IPS-15b (cell line): ENCODE measurements around the gene MYMK.

ENCODE experiments used
- H3K27me3 ChIP-seq: one replicate; pipeline ENCODE4 v1.6.1; 2013; ENCODE audit warnings: low read length; ENCODE audit not compliant: control insufficient read depth, insufficient read depth
- H3K36me3 ChIP-seq: one replicate; pipeline ENCODE4 v1.6.1; 2013; ENCODE audit warnings: low read length; ENCODE audit not compliant: control insufficient read depth, insufficient read depth
- H3K4me1 ChIP-seq: one replicate; pipeline ENCODE4 v1.6.1; 2013; ENCODE audit warnings: mild to moderate bottlenecking, low read length; ENCODE audit not compliant: control insufficient read depth, insufficient read depth
- H3K4me3 ChIP-seq: one replicate; pipeline ENCODE4 v1.5.1; 2013; ENCODE audit warnings: low read depth, low read length
- H3K9ac ChIP-seq: one replicate; pipeline ENCODE4 v1.6.1; 2013; ENCODE audit warnings: low read depth, mild to moderate bottlenecking, low read length
- H3K9me3 ChIP-seq: one replicate; pipeline ENCODE4 v1.6.1; 2013; ENCODE audit warnings: mild to moderate bottlenecking, low read length; ENCODE audit not compliant: control insufficient read depth, insufficient read depth

The MYMK gene

DNA sequence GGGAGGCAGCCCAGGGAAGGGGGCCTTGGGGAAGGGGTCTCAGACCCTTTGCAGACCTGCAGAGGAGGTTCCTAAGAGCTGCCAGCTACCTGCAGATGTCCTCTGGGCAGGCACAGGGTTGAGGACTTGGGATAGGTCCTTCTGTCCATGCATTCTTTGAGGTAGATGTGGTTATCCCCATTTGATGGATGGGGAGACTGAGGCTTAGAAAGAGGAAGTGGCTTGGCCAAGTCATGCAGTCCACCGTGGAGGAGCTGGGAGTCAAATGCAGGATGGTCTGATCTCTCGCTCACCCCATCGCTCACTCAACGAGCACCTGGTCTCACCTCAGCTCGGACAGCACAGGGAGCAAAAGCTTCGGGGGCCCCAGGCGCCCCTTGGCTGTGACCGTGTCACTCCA lies 30.0 kb upstream of the MYMK start:
- Histone ChIP-seq H3K27me3 (no peaks in the 10 kb centered on the region), H3K4me3 (no peak overlapping the region), H3K9me3 (no peaks in the 10 kb centered on the region), H3K9ac (no peak overlapping the region), H3K36me3 (peaks cover 2% of the 10 kb centered on the region), H3K4me1 (peaks cover 3% of the 10 kb centered on the region)

DNA sequence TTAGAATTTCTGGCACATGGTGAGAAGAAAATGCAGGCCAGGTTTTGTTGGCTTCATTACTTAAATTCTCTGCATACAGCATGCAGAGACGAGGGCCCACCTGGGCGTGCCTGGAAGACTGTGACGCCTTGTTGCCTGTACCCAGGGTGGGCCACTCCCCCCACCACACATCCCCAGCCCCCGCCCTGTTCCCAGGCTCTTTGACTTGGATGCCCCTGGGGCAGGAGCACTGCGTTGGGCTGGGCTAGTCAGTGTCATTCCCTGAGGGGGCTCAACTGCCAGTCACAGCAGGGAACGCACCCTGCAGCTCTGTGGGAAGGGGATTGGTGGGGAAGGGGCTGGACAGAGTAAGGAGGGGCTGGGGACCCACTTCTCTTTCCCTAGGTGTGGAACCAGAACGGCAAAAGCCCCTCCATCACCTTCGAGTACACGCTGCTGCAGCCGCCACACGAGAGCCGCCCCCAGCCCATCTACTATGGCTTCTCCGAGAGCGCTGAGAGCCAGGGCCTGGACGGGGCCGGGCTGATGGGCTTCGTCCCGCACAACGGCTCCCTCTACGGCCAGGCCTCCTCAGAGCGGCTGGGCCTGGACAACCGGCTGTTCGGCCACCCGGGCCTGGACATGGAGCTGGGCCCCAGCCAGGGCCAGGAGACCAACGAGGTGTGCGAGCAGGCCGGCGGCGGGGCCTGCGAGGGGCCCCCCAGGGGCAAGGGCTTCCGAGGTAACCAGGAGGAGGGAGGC lies 29.4 kb upstream of the MYMK start:
- Histone ChIP-seq H3K4me1 (peaks cover 3% of the 10 kb centered on the region), H3K4me3 (no peak overlapping the region), H3K9me3 (no peaks in the 10 kb centered on the region), H3K27me3 (no peaks in the 10 kb centered on the region), H3K9ac (no peak overlapping the region), H3K36me3 (peaks cover 2% of the 10 kb centered on the region)

DNA sequence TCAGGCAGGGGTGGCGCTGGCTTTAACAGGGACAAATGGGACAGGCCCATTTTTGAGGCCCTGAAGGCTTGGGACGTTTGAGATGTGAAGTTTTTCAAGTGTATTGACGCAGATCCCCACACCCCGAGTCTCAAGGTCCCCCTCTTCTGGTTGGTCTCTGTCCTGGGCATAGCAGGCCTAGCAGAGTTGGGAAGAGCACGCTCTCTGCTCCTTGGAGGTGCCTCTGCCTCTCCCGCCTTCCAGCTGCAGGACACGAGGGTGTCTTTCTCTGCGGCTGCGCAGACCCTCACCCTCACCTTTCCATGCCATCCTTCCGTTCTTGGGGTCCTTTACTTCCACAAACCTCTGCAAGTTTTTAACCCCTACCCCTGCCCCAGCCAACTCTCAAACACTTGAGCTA lies 28.4 kb upstream of the MYMK start:
- no peak overlapping the region for H3K9ac ChIP-seq
- H3K36me3 ChIP-seq: peaks cover 2% of the 10 kb centered on the region
- H3K4me3 ChIP-seq: no peak overlapping the region
- no peaks in the 10 kb centered on the region for H3K9me3 ChIP-seq
- no peaks in the 10 kb centered on the region for H3K4me1 ChIP-seq
- H3K27me3 ChIP-seq: no peaks in the 10 kb centered on the region

DNA sequence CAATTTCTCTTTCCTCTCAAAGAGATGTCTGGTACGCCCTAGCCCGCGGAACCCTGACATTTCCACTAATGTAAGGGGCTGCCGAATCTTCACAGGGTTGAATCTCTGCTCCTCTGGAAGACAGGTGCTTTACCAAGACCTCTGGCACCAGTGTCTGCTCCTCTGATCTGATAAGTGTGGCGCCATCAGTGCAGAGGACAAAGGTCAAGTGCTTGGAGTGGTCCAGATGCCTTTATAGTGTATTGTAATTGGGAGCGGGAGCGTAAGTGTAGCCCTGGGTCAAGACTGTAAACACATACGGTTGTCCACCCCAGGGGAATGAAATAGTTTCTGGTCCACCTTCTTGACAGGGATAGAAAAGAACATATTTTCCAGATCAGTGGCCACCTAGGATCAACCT lies 27.5 kb upstream of the MYMK start:
- no peak overlapping the region for H3K9ac ChIP-seq
- H3K27me3 ChIP-seq: no peaks in the 10 kb centered on the region
- no peak overlapping the region for H3K4me3 ChIP-seq
- H3K4me1 ChIP-seq: no peaks in the 10 kb centered on the region
- H3K9me3 ChIP-seq: no peaks in the 10 kb centered on the region
- peaks cover 2% of the 10 kb centered on the region for H3K36me3 ChIP-seq

DNA sequence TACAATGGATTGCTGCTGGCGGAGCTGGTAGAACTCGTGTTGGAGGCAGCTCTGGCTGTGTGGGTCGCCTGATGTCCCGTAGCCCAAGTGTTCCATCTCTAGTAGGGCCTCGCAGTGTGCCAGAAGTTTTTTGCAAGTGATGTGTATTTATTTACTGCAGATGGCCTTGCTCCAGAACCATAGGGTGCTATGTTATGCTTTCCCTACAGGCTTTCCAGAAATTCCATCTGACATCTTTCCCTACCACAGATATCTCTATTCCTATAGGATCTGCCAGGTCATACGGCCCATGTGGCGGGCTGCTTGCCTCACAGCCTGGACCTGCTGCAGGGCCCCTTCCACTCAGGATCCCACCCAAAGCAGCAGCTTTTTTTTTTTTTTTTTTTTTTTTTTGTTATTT lies 26.7 kb upstream of the MYMK start:
- Histone ChIP-seq H3K4me3 (no peak overlapping the region), H3K9me3 (no peaks in the 10 kb centered on the region), H3K9ac (no peak overlapping the region), H3K4me1 (no peaks in the 10 kb centered on the region), H3K36me3 (no peaks in the 10 kb centered on the region), H3K27me3 (no peaks in the 10 kb centered on the region)

DNA sequence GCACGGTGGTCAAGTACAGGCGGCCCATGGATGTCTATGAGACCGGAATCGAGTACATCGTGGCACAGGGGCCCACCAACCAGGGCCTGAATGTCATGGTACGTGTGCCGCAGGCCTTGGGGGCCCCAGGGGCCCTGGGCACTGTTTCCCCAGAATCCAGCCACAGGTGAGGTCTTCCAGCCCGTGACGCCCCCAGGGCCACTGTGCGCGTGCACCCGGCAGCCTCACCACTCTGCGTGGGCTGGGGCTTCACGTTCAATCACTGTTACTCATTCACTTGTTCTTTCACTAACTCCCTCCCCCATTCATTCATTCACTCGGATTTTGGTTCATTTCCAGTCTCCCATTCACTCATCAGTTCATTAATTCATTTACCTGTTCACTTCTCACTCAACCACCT lies 22.4 kb upstream of the MYMK start:
- Histone ChIP-seq H3K36me3 (no peaks in the 10 kb centered on the region), H3K9ac (no peak overlapping the region), H3K9me3 (no peaks in the 10 kb centered on the region), H3K4me3 (no peak overlapping the region), H3K27me3 (no peaks in the 10 kb centered on the region), H3K4me1 (no peaks in the 10 kb centered on the region)

DNA sequence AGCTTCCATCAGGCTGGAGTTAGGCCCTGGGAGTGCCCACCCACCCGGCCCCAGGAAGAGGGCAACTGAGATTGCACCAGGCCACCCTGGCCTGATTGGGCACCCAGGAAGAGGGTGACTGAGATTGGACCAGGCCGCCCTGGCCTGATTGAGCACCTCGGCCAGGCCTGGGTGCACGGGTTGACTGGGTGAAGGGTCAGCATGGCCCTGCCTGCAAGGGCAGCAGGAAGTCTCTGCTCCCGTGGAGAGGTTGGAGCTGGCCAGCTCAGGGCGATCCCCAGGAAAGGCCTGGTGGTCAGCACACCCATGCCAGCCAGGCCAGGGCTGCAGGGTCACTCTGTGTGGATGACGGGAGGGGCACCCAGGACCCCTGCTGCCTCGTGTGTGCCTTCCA lies 21.5 kb upstream of the MYMK start:
- no peaks in the 10 kb centered on the region for H3K9me3 ChIP-seq
- no peaks in the 10 kb centered on the region for H3K36me3 ChIP-seq
- H3K4me3 ChIP-seq: no peak overlapping the region
- no peaks in the 10 kb centered on the region for H3K27me3 ChIP-seq
- no peaks in the 10 kb centered on the region for H3K4me1 ChIP-seq
- no peak overlapping the region for H3K9ac ChIP-seq

DNA sequence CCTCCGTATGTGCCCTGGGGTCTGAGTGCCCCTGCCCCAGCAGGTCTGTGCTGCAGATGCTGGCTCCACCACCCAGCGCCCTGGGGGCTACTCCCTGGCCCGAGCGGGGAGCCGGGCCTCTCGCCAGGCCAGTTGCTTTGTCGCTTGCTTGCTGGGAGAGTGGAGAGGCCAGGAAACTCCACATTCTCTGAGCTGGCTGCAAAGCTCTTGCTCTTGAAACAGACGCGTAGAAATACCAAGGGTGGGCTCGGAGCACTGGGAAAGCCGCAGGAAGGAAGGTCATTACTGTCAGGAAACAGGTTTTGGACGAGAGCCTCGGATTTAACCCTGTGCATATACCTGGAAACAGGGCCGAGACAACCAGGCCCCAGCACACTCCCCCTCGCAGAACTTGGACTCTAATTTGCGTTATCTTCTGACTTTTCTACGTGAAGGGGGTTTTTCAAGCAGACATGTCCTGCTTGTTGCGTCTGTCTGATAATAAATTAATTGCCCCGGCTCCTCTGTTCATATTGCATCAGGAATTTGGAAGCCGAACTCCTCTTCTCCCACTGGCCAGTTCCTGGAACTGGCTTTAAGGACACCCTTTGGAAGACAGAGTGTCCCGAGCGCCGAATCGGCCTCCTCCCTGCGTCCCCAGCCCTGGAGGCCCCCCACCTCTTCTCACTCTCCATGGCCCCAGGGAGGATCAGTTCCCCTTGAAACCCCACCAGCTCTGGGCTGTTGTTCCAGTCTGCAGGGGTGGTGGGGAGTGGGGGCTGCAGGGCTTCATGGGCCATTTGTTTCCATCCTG lies 20.9 kb upstream of the MYMK start:
- no peak overlapping the region for H3K9ac ChIP-seq
- H3K36me3 ChIP-seq: no peaks in the 10 kb centered on the region
- no peaks in the 10 kb centered on the region for H3K9me3 ChIP-seq
- no peaks in the 10 kb centered on the region for H3K4me1 ChIP-seq
- H3K27me3 ChIP-seq: no peaks in the 10 kb centered on the region
- H3K4me3 ChIP-seq: no peak overlapping the region

DNA sequence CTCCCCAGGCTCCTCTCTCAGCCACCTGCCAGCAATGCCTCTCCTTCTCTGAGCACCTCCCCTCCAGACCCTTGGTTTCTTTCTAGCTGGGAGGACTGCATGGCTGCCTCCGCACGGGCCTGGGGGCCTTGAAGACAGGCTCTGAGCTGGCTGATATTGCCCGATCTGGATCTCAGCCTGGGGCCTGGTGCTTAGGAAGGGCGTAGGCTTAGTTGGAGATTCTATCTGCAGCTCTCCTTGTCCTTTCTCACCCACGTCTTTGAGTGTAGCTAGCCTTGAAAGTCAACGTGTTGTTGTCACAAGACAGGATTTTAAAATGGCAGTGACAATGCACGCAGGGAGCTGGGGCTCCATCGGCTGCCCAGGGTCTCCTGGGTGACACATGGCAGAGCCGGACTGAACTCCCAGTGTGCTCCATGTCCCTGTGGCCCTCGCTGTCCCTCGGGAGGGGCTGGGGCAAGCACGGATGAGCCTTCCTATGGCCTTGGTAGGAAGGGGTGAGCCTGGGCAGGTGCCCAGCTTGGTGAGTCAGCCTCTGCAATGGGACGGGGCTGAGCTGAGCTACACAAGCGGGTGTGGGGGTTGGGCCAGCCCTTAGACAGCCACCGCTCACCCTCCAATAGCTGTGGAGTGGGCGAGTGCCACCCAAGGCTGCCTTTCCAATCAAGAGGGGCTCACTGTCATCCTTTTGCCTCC lies 19.2 kb upstream of the MYMK start:
- Histone ChIP-seq H3K36me3 (no peaks in the 10 kb centered on the region), H3K4me1 (no peaks in the 10 kb centered on the region), H3K4me3 (no peak overlapping the region), H3K27me3 (no peaks in the 10 kb centered on the region), H3K9me3 (no peaks in the 10 kb centered on the region), H3K9ac (no peak overlapping the region)

DNA sequence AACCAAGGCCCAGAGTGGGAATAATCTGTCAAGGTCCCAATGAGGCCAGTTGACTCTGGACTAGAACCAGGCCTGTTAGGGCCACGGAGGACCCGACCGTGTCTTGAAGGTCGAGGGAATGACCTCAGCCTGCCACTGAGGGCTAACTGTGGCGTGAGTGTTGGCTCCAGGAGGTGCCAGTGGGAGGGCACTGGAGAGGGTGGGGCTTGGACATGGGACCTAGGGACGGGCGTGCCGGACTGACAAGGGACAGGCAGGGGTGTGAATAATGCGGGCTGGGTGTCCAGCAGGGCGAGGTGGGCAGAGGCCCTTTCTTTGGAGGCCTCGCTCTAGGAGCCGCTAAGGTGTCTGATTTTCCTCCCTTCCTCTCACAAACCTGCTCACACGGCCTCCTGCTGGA lies 17.2 kb upstream of the MYMK start:
- Histone ChIP-seq H3K36me3 (no peaks in the 10 kb centered on the region), H3K4me3 (no peak overlapping the region), H3K9ac (no peak overlapping the region), H3K9me3 (no peaks in the 10 kb centered on the region), H3K27me3 (no peaks in the 10 kb centered on the region), H3K4me1 (no peaks in the 10 kb centered on the region)

DNA sequence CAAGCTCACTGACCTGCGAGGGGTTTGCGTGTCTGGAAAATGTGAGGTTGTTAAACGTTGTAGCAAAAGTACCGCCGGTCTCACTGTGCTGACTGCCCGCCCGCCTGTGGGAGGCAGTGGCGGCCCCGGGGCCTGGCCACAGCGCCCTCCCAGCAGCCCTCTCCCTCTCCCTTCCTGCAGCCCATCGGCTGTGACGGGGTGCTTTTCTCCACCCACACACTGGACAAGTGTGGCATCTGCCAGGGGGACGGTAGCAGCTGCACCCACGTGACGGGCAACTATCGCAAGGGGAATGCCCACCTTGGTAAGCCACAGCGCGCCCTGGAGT lies 15.9 kb upstream of the MYMK start:
- H3K27me3 ChIP-seq: no peaks in the 10 kb centered on the region
- H3K36me3 ChIP-seq: no peaks in the 10 kb centered on the region
- H3K4me1 ChIP-seq: no peaks in the 10 kb centered on the region
- H3K9me3 ChIP-seq: no peaks in the 10 kb centered on the region
- no peak overlapping the region for H3K9ac ChIP-seq
- H3K4me3 ChIP-seq: no peak overlapping the region
